ENCODE results near the gene NR4A3.

Gene NR4A3

GRCh38 chr9:99782962-99783718 lies 38.5 kb upstream of the NR4A3 start:
- no peak for DNase-seq
- Mint-ChIP-seq H3K9me3 (no peaks in the 10 kb centered on the region), H3K4me1 (no peaks in the 10 kb centered on the region), H3K4me3 (no peak overlapping the region), H3K27ac (no peak overlapping the region), H3K36me3 (ENCODE audit: low read depth) (no peaks in the 10 kb centered on the region), H3K27me3 (ENCODE audit: low read depth, poor library complexity) (no peaks in the 10 kb centered on the region)
- TF ChIP-seq CTCF (IDR thresholded peaks at IDR 0.05) = no peak

DNA sequence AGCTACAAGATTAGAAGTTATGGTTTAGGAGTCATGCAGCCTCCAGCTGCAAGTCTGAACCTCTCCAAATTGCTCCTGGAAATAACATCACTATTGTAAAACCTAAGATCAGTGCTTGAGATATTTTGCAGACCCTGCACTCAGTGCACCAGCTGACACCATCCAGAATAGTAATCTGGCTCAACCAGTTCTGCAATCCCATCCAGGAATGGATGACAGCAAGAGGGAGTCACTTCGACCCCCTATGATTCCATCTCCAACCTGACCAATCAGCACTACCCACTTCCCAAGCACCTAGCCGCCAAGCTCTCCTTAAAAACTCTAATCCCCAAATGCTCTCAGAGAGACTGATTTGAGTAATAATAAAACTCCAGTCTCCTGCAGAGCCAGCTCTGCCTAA lies 37.9 kb upstream of the NR4A3 start:
- H3K4me3 Mint-ChIP-seq = no peak overlapping the region
- no peak for DNase-seq

GRCh38 chr9:99785010-99785590 lies 36.6 kb upstream of the NR4A3 start:
- no peak for DNase-seq
- H3K9me3 Mint-ChIP-seq = no peaks in the 10 kb centered on the region
- H3K4me1 Mint-ChIP-seq = no peaks in the 10 kb centered on the region
- no peaks in the 10 kb centered on the region for H3K36me3 Mint-ChIP-seq (ENCODE audit: low read depth)
- TF ChIP-seq CTCF (IDR thresholded peaks at IDR 0.05) = no peak
- H3K27me3 Mint-ChIP-seq (ENCODE audit: low read depth, poor library complexity) = no peaks in the 10 kb centered on the region
- H3K27ac Mint-ChIP-seq = no peak overlapping the region
- no peak overlapping the region for H3K4me3 Mint-ChIP-seq

More for the DNA sequence above, 37.9 kb upstream of the NR4A3 start:
- H3K27ac Mint-ChIP-seq = no peak overlapping the region
- no peaks in the 10 kb centered on the region for H3K4me1 Mint-ChIP-seq
- no peaks in the 10 kb centered on the region for H3K27me3 Mint-ChIP-seq (ENCODE audit: low read depth, poor library complexity)
- H3K9me3 Mint-ChIP-seq = no peaks in the 10 kb centered on the region
- no peaks in the 10 kb centered on the region for H3K36me3 Mint-ChIP-seq (ENCODE audit: low read depth)
- TF ChIP-seq CTCF (IDR thresholded peaks at IDR 0.05) = no peak

DNA sequence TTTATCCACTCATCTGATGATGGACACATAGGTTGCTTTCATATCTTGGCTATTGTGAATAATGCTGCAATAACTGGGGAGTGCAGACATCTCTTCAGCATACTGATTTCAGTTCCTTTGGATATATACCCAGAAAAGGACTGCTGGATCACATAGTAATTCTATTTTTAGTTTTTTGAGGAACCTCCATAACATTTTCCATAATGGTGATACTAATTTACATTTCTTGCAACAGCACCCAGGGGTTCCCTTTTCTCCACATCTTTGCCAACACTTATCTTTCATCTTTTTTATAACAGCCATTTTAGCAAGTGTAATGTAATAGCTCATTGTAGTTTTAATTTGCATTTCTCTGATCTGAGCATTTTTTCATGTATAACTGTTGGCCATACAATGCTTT lies 34.1 kb upstream of the NR4A3 start:
- H3K4me3 Mint-ChIP-seq = no peak overlapping the region
- no peak overlapping the region for H3K27ac Mint-ChIP-seq
- no peaks in the 10 kb centered on the region for H3K36me3 Mint-ChIP-seq (ENCODE audit: low read depth)
- no peaks in the 10 kb centered on the region for H3K4me1 Mint-ChIP-seq
- H3K27me3 Mint-ChIP-seq (ENCODE audit: low read depth, poor library complexity) = no peaks in the 10 kb centered on the region
- no peak for TF ChIP-seq CTCF (IDR thresholded peaks at IDR 0.05)
- no peak for DNase-seq
- no peaks in the 10 kb centered on the region for H3K9me3 Mint-ChIP-seq

- DNase-seq = no peak
- no peak overlapping the region for H3K27ac Mint-ChIP-seq
- TF ChIP-seq CTCF (IDR thresholded peaks at IDR 0.05) = no peak
- H3K27me3 Mint-ChIP-seq (ENCODE audit: low read depth, poor library complexity) = no peaks in the 10 kb centered on the region
- H3K9me3 Mint-ChIP-seq = no peaks in the 10 kb centered on the region
- no peaks in the 10 kb centered on the region for H3K36me3 Mint-ChIP-seq (ENCODE audit: low read depth)
- H3K4me1 Mint-ChIP-seq = no peaks in the 10 kb centered on the region
- no peak overlapping the region for H3K4me3 Mint-ChIP-seq
These were observed 28.2 kb upstream of the NR4A3 start for GRCh38 chr9:99793528-99793927.

DNA sequence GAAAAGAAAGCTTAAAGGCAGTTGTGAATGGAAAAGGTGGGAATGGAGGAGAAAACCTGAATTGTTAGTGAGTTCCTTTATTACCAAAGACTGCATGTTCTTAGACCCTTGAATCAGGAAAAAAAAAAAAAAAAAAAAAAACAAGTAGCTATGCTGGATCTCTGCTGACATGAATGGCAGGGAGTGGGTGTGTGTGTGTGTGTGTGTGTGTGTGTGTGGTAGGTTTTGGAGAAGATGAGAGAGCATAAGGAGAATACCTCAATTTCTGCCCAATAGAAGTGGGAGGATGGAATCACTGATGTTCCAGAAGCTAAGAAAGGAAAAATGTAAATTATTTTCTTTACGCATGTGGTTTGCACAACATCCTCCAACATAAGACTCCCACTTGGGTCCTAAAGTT lies 25.5 kb upstream of the NR4A3 start:
- Mint-ChIP-seq H3K36me3 (ENCODE audit: low read depth) (peaks cover 6% of the 10 kb centered on the region), H3K27ac (no peak overlapping the region), H3K27me3 (ENCODE audit: low read depth, poor library complexity) (no peaks in the 10 kb centered on the region), H3K4me3 (no peak overlapping the region), H3K9me3 (no peaks in the 10 kb centered on the region), H3K4me1 (no peaks in the 10 kb centered on the region)
- DNase-seq = no peak
- TF ChIP-seq CTCF (IDR thresholded peaks at IDR 0.05) = no peak

All from nephron progenitor cell (in vitro differentiated cells).